H1 (cell line): ENCODE results near the gene PLEKHN1. TPM values are rescaled to one million over a fixed set of nuclear protein-coding genes. Genes with fewer than 3 reads are reported as not detected.
A peak's percentile ranks its signal among the peaks of the same experiment; 100 is the strongest.

Source experiments
- CTCF ChIA-PET: fragments of 300-600 bp; sonication (Branson Sonifier 250); formaldehyde crosslinking; loops from one replicate; lab custom pipeline; 2021; ENCODE audit not compliant: partially characterized antibody; lab: Charles Lee
- POLR2A ChIA-PET: fragments of 300-600 bp; sonication (Branson Sonifier 250); formaldehyde crosslinking; loops from one replicate; lab custom pipeline; 2021; ENCODE audit warnings: inconsistent platforms; ENCODE audit not compliant: partially characterized antibody; lab: Charles Lee
- DNase-seq, 2 experiments: peaks; one replicate each; pipeline versions ENCODE4 v3.0.0 to v3.0.0-alpha.2; 2010 to 2022; ENCODE audit warnings: low spot score in 2 of 2, low read depth in 1 of 2, mixed read lengths in 1 of 2
- FAIRE-seq: peaks from 2 replicates; lab custom pipeline; 2011; peaks lifted over from hg19 to GRCh38; lab: Jason Lieb, UNC
- H2AFZ ChIP-seq: 2 replicates; pipeline ENCODE4 v1.8.1; 2012; ENCODE audit warnings: low read length, inconsistent platforms
- H2AK5ac ChIP-seq: 2 replicates; pipeline ENCODE4 v1.6.1; 2013; ENCODE audit warnings: low read depth, low read length
- H2BK120ac ChIP-seq: replicated peaks from 2 replicates; pipeline ENCODE3; 2013; ENCODE audit warnings: low read depth, low read length, inconsistent platforms
- H2BK12ac ChIP-seq: 2 replicates; pipeline ENCODE4 v1.6.1; 2013; ENCODE audit warnings: low read depth, low read length
- H2BK15ac ChIP-seq: 2 replicates; pipeline ENCODE4 v1.6.1; 2013; ENCODE audit warnings: low read length
- H2BK20ac ChIP-seq: 2 replicates; pipeline ENCODE4 v1.6.1; 2013; ENCODE audit warnings: low read length
- H2BK5ac ChIP-seq: 2 replicates; pipeline ENCODE4 v1.6.1; 2013; ENCODE audit warnings: low read depth, low read length
- H3K14ac ChIP-seq: 2 replicates; pipeline ENCODE4 v1.6.1; 2013; ENCODE audit warnings: inconsistent platforms; ENCODE audit not compliant: insufficient read length
- H3K18ac ChIP-seq: 2 replicates; pipeline ENCODE4 v1.6.1; 2013; ENCODE audit warnings: low read length; ENCODE audit errors: extremely low read depth
- H3K23ac ChIP-seq: 2 replicates; pipeline ENCODE4 v1.6.1; 2013; ENCODE audit warnings: inconsistent platforms; ENCODE audit not compliant: insufficient read length
- H3K23me2 ChIP-seq: 2 replicates; pipeline ENCODE4 v1.6.1; 2013; ENCODE audit warnings: low read depth, low read length
- H3K27ac ChIP-seq: 2 replicates; pipeline ENCODE4 v1.6.1; 2011; ENCODE audit warnings: low read depth, low read length, inconsistent platforms
- H3K27me3 ChIP-seq, 4 experiments: replicated peaks in 1 of 4; 1 replicate in 1 of 4; 2 replicates in 3 of 4; pipeline versions ENCODE4 v1.6.1 to v1.8.1; 2011 to 2013; ENCODE audit warnings: low read length in 3 of 4, mild to moderate bottlenecking in 3 of 4, inconsistent platforms in 2 of 4, mixed read lengths in 2 of 4, moderate library complexity in 1 of 4; ENCODE audit not compliant: control insufficient read depth in 3 of 4, insufficient read depth in 3 of 4; ENCODE audit errors: extremely low read depth in 1 of 4
- H3K36me3 ChIP-seq, 4 experiments: 2 replicates each; pipeline versions ENCODE4 v1.6.1 to v1.8.1; 2011 to 2013; ENCODE audit warnings: mild to moderate bottlenecking in 4 of 4, low read length in 3 of 4, moderate library complexity in 2 of 4, control low read depth in 1 of 4, inconsistent platforms in 1 of 4; ENCODE audit not compliant: insufficient read depth in 4 of 4, control insufficient read depth in 2 of 4
- H3K4ac ChIP-seq: replicated peaks from 2 replicates; pipeline ENCODE3; 2013; ENCODE audit warnings: low read length, low read depth, mixed read lengths, inconsistent platforms; ENCODE audit not compliant: insufficient read length
- H3K4me1 ChIP-seq, 4 experiments: replicated peaks in 1 of 4; 1 replicate in 1 of 4; 2 replicates in 3 of 4; pipeline versions ENCODE4 v1.6.1 to v1.8.1; 2011 to 2013; ENCODE audit warnings: low read length in 3 of 4, inconsistent platforms in 2 of 4, mixed read lengths in 1 of 4; ENCODE audit not compliant: insufficient read depth in 4 of 4, control insufficient read depth in 3 of 4
- H3K4me2 ChIP-seq, 2 experiments: 2 replicates each; pipeline versions ENCODE4 v1.6.1 to v1.8.1; 2011 to 2013; ENCODE audit warnings: low read depth in 2 of 2, low read length in 2 of 2, control low read depth in 1 of 2, inconsistent platforms in 1 of 2, mild to moderate bottlenecking in 1 of 2; ENCODE audit not compliant: insufficient read depth in 1 of 2
- H3K4me3 ChIP-seq, 4 experiments: fragments of 200-600, 300-600 bp in 1 of 4; sonication (generic), shearing (Covaris generic), sonication (Bioruptor Twin) in 1 of 4; 2 replicates each; pipeline versions ENCODE4 v1.5.1 to v1.8.1; 2011 to 2016; ENCODE audit warnings: low read length in 4 of 4, low read depth in 3 of 4, control low read depth in 2 of 4, inconsistent platforms in 2 of 4, mild to moderate bottlenecking in 2 of 4, mixed read lengths in 1 of 4, moderate library complexity in 1 of 4; ENCODE audit not compliant: insufficient read depth in 2 of 4; ENCODE audit errors: extremely low read depth in 1 of 4
- H3K56ac ChIP-seq: replicated peaks from 2 replicates; pipeline ENCODE3; 2013; ENCODE audit warnings: low read depth, mild to moderate bottlenecking, mixed read lengths, low read length, inconsistent platforms; ENCODE audit not compliant: insufficient read length
- H3K79me1 ChIP-seq: 2 replicates; pipeline ENCODE4 v1.6.1; 2013; ENCODE audit warnings: low read depth, low read length, control low read depth
- H3K79me2 ChIP-seq, 2 experiments: 2 replicates each; pipeline versions ENCODE4 v1.6.1 to v1.8.1; 2012 to 2013; ENCODE audit warnings: low read length in 2 of 2, mild to moderate bottlenecking in 2 of 2, inconsistent platforms in 1 of 2; ENCODE audit not compliant: insufficient read depth in 2 of 2, control insufficient read depth in 1 of 2
- H3K9ac ChIP-seq, 4 experiments: replicated peaks in 1 of 4; 1 replicate in 1 of 4; 2 replicates in 3 of 4; pipeline versions ENCODE4 v1.6.1 to v1.8.1; 2011 to 2013; ENCODE audit warnings: low read depth in 3 of 4, low read length in 3 of 4, control low read depth in 2 of 4, mild to moderate bottlenecking in 2 of 4, moderate library complexity in 2 of 4, inconsistent platforms in 1 of 4; ENCODE audit errors: extremely low read depth in 1 of 4
- H3K9me3 ChIP-seq, 2 experiments: 2 replicates each; pipeline versions ENCODE4 v1.6.1 to v1.8.1; 2012 to 2013; ENCODE audit warnings: mild to moderate bottlenecking in 2 of 2, moderate library complexity in 2 of 2, control low read depth in 1 of 2, inconsistent platforms in 1 of 2, low read depth in 1 of 2, low read length in 1 of 2, mixed read lengths in 1 of 2; ENCODE audit not compliant: insufficient read depth in 2 of 2
- H4K20me1 ChIP-seq, 2 experiments: replicated peaks in 1 of 2; 2 replicates each; pipeline versions ENCODE3 to v1.8.1; 2011 to 2013; ENCODE audit warnings: inconsistent platforms in 2 of 2, low read length in 2 of 2, mild to moderate bottlenecking in 1 of 2; ENCODE audit not compliant: insufficient read depth in 2 of 2, control insufficient read depth in 1 of 2
- H4K5ac ChIP-seq: 2 replicates; pipeline ENCODE4 v1.6.1; 2013; ENCODE audit warnings: low read length, low read depth, mixed read lengths, inconsistent platforms; ENCODE audit not compliant: insufficient read length
- H4K8ac ChIP-seq: 2 replicates; pipeline ENCODE4 v1.8.0; 2013; ENCODE audit warnings: mild to moderate bottlenecking, moderate library complexity, low read length, inconsistent platforms; ENCODE audit not compliant: insufficient read depth; ENCODE audit errors: extremely low read depth
- H4K91ac ChIP-seq: replicated peaks from 2 replicates; pipeline ENCODE3; 2013; ENCODE audit warnings: low read length, mixed read lengths, inconsistent platforms; ENCODE audit not compliant: insufficient read length
- EGR1 ChIP-seq: IDR thresholded peaks from 2 replicates; pipeline ENCODE4 v1.6.1; 2011; ENCODE audit warnings: low read depth, low read length, borderline replicate concordance
- HDAC2 ChIP-seq, 2 experiments: fragments of 300-600 bp in 1 of 2; sonication (generic) in 1 of 2; IDR thresholded peaks; 2 replicates each; pipeline ENCODE4 v1.6.1; 2011 to 2012; ENCODE audit warnings: low read depth in 2 of 2, low read length in 2 of 2, mild to moderate bottlenecking in 2 of 2, moderate library complexity in 2 of 2, borderline replicate concordance in 1 of 2, inconsistent platforms in 1 of 2
- RFX5 ChIP-seq: IDR thresholded peaks from 2 replicates; pipeline ENCODE4 v1.6.1; 2011; ENCODE audit warnings: low read depth, low read length, improper control_type of control experiment, borderline replicate concordance
- WGBS, 2 experiments: shearing (Covaris generic) in 1 of 2; methylation state at CpG; one replicate each; pipeline versions ENCODE4 v1.1.6 to v1.1.7; 2013 to 2015; ENCODE audit warnings: low lambda C conversion rate in 2 of 2, mixed read lengths in 2 of 2, inconsistent platforms in 1 of 2, low coverage in 1 of 2, missing lambda C conversion rate in 1 of 2; ENCODE audit not compliant: insufficient replicate concordance in 2 of 2, insufficient coverage in 1 of 2, insufficient read length in 1 of 2; ENCODE audit errors: extremely low coverage in 1 of 2, missing lambda C conversion rate in 1 of 2; 5-methylcytosine and 5-hydroxymethylcytosine counted together
- polyA plus RNA-seq, 7 experiments: library from polyadenylated mRNA; depleted of rRNA in 3 of 7; stranded (reverse) in 5 of 7; unstranded in 2 of 7; fragments of >200 nt in 5 of 7; fragments of 200-250 nt in 2 of 7; gene quantifications; 1 replicate in 5 of 7; 2 replicates in 1 of 7; 4 replicates in 1 of 7; pipeline versions ENCODE4 v1.2.1 to v1.2.3, GENCODE V29; 2011 to 2013; ENCODE audit warnings: missing spikeins in 2 of 7, mixed read lengths in 2 of 7
- total RNA-seq: library from RNA; stranded (reverse); fragmentation: NEBNext Ultra II Directional; extraction: Animal tissue kit (Norgen Biotek cat#: 25700); gene quantifications from 2 replicates; pipeline ENCODE4 v1.2.1, GENCODE V29; 2021

PLEKHN1 gene
- total and polyA plus RNA-seq, 2 of the 8 experiments (the other 6 are each of a cell fraction or from before 2014, with no cell fraction given), result 0.39 to 1.5 TPM

DNA sequence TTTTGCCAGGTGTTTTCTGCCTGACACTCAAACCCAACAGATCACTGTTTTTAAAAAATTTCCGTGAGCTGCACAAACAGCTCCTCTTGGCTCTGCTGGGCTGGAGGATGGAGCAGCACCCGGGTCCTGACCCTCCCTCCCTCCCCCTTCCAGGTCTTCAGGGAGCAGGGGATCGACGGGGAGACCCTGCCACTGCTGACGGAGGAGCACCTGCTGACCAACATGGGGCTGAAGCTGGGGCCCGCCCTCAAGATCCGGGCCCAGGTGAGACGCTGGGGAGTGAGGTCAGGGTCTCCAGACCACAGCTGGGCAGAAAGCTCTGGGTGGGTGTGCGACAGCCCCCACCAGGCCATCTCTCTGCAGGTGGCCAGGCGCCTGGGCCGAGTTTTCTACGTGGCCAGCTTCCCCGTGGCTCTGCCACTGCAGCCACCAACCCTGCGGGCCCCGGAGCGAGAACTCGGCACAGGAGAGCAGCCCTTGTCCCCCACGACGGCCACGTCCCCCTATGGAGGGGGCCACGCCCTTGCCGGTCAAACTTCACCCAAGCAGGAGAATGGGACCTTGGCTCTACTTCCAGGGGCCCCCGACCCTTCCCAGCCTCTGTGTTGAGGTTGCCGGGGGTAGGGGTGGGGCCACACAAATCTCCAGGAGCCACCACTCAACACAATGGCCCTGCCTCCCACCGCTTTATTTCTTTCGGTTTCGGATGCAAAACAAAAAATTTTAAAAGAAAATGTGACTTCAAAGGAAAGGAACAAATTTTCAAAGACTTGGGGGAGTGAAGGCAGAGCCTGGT is 22.5 kb upstream of the PLEKHN1 start:
- POLR2A ChIA-PET, result interaction anchor here (0.7 to 9.5 kb wide), 11 partner anchors 8 to 138 kb away, joined by 3 to 65 read pairs (median 4); partner anchors contain the start of genes NOC2L, PLEKHN1 and SAMD11
- Histone ChIP-seq H3K56ac (no peak overlapping the region), H3K27ac (no peak overlapping the region)

More for the DNA sequence above, 22.5 kb upstream of the PLEKHN1 start:
- H2BK120ac ChIP-seq, result no peak overlapping the region
- peaks cover 15 to 31% of the 10 kb centered on the region in 2 experiments for H4K20me1 ChIP-seq
- CTCF ChIA-PET, result interaction anchor here (0.7 to 2.9 kb wide), 7 partner anchors 10 to 40 kb away, joined by 3 to 13 read pairs (median 5); no protein-coding TSS in a partner anchor
- no peak overlapping the region for H3K4ac ChIP-seq
- FAIRE-seq, result no peak
- no peak overlapping the region for H2AFZ ChIP-seq
- no peak overlapping the region for H3K14ac ChIP-seq
- no peak overlapping the region for H3K23ac ChIP-seq
- no peaks in the 10 kb centered on the region; the same call in 1 of the 2 replicates for H3K79me1 ChIP-seq
- 79% methylated on average over 22 of the region's 27 CpGs; no CpG with 5 or more reads in 1 of the 2 experiments for WGBS, 2 experiments
- H3K4me2 ChIP-seq, result peak overlapping the region in 1 of 2 experiments; percentile 71; a peak in 1 of 4 replicates
- H3K9me3 ChIP-seq, result no peaks in the 10 kb centered on the region
- H3K79me2 ChIP-seq, result no peaks in the 10 kb centered on the region
- no peak overlapping the region for H3K9ac ChIP-seq
- no peak for DNase-seq
- H2AK5ac ChIP-seq, result no peak overlapping the region
- H3K18ac ChIP-seq, result no peak overlapping the region
- no peak overlapping the region for H2BK20ac ChIP-seq
- H3K36me3 ChIP-seq, result peaks cover 2 to 23% (median 10%) of the 10 kb centered on the region in 4 experiments; a peak in 7 of 8 replicates
- H4K91ac ChIP-seq, result no peak overlapping the region
- H4K8ac ChIP-seq, result peak overlapping the region; percentile 14; the same call in 1 of the 2 replicates
- peaks cover 43 to 50% (median 49%) of the 10 kb centered on the region in 4 experiments for H3K27me3 ChIP-seq
- no peak overlapping the region for H2BK12ac ChIP-seq
- peaks cover 3 to 34% (median 22%) of the 10 kb centered on the region in 4 experiments for H3K4me1 ChIP-seq
- H3K4me3 ChIP-seq, result no peak overlapping the region
- H2BK15ac ChIP-seq, result no peak overlapping the region
- peaks cover 7% of the 10 kb centered on the region; the same call in 1 of the 2 replicates for H3K23me2 ChIP-seq
- TF ChIP-seq RFX5, result no peak
- peak; percentile 44; the same call in 1 of the 2 replicates for TF ChIP-seq EGR1
- no peak for TF ChIP-seq HDAC2 (IDR thresholded peaks at IDR 0.05; ENCODE audit: borderline replicate concordance in 1 of 2, low read depth in 2 of 2, low read length in 2 of 2)
- no peak overlapping the region for H4K5ac ChIP-seq
- no peak overlapping the region for H2BK5ac ChIP-seq
